MCF 10A (cell line): ENCODE results near the gene ERGIC1. TPM values are rescaled to one million over a fixed set of nuclear protein-coding genes. Genes with fewer than 3 reads are reported as not detected.

Source experiments
- BruUV-seq: library from RNA; stranded (reverse); fragments of 400-500 nt; replicated peaks from 2 replicates; lab custom pipeline; 2021; lab: Mats Ljungman, UMichigan
- CTCF ChIA-PET: fragments of 300-600 bp; sonication (Branson Sonifier 250); formaldehyde crosslinking; extraction: SDS; loops from one replicate; lab custom pipeline; 2021; ENCODE audit warnings: antibody characterized with exemption, inconsistent platforms; lab: Yijun Ruan, JAX
- POLR2A ChIA-PET: fragments of 300-600, 350-650 bp; sonication (Branson Sonifier 250); formaldehyde crosslinking; extraction: SDS; loops from one replicate; lab custom pipeline; 2020; ENCODE audit warnings: antibody characterized with exemption, inconsistent platforms; lab: Yijun Ruan, JAX
- DNase-seq: peaks from one replicate; pipeline ENCODE4 v3.0.0-alpha.2; 2018; ENCODE audit not compliant: unreplicated experiment
- H3K27ac Mint-ChIP-seq: one replicate; pipeline ENCODE4 v1.8.0; 2022; ENCODE audit warnings: mild to moderate bottlenecking, low read depth, mixed read lengths; ENCODE audit not compliant: unreplicated experiment
- H3K27me3 Mint-ChIP-seq: one replicate; pipeline ENCODE4 v1.8.0; 2022; ENCODE audit warnings: mixed read lengths; ENCODE audit not compliant: insufficient read depth, unreplicated experiment
- H3K36me3 Mint-ChIP-seq: one replicate; pipeline ENCODE4 v1.8.0; 2022; ENCODE audit warnings: mild to moderate bottlenecking, moderate library complexity, mixed read lengths; ENCODE audit not compliant: insufficient read depth, unreplicated experiment
- H3K4me1 Mint-ChIP-seq: one replicate; pipeline ENCODE4 v1.8.0; 2022; ENCODE audit warnings: mixed read lengths; ENCODE audit not compliant: insufficient read depth, unreplicated experiment
- H3K4me3 Mint-ChIP-seq: one replicate; pipeline ENCODE4 v1.8.0; 2022; ENCODE audit warnings: mild to moderate bottlenecking, moderate library complexity, mixed read lengths; ENCODE audit not compliant: unreplicated experiment
- H3K9me3 Mint-ChIP-seq: one replicate; pipeline ENCODE4 v1.8.0; 2022; ENCODE audit warnings: mixed read lengths; ENCODE audit not compliant: unreplicated experiment
- CTCF ChIP-seq: fragments of 200-600 bp; IDR thresholded peaks from one replicate; pipeline ENCODE4 v1.8.0; 2022; ENCODE audit warnings: antibody characterized with exemption, mild to moderate bottlenecking; ENCODE audit not compliant: unreplicated experiment
- intact Hi-C: fragments of 100-400 bp; cut with micrococcal nuclease; formaldehyde crosslinking; loops from 2 replicates; pipeline ENCODE4 v1.14.1; 2022
- total RNA-seq: library from RNA; stranded (reverse); gene quantifications from 2 replicates; pipeline ENCODE4 v1.2.3, GENCODE V29; 2022

ERGIC1 gene
- total RNA-seq, 1 experiment from 2014 or later: 257 TPM

DNA sequence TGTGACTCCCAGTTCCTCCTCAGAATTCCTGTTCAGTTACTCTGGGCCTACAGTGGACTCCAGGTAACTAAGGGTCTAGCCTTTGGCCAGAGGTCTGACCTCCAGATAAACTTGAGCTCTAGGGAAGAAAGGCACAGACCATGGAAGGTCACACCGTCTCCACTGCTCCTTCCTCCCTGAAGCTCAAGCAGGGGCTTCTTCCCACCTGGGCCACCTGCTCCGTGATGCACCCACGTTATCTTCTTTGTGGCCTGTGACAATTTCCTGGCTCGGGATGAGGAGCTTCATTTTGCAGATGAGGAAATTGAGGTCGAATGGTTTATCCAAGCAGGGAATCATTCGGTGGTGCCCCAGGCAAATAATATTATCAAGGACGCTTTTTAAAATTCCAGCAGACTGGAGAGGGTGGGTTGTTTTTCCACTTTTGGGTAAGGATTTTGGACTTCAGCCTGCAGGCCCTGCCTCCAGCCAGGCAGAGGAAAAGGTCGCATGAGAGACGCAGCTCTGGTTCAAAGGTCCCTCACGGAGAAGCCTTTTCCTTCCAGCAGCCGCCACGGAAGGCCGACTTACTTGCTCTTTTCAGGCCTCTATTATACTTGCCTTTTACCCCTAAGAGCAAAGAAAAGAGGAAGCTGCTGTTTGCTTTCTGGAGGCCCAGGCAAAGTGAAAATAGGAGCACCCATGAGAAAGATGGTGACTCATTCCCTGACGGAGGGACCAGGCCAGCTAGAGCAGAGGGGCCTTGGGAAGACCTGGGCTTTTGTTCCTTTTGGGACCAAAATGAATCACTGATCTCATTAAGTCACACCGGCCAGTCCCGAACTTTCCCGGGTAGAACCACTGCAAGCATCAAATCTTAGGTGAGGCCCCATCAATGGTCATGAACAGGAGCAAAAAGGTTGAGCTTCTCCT, 40.2 kb upstream of the ERGIC1 start:
- TF ChIP-seq CTCF: no peak
- no TSS peak for BruUV-seq
- peak; percentile 59 for DNase-seq
- intact Hi-C loops: no loop called here
- Mint-ChIP-seq H3K9me3 (no peaks in the 10 kb centered on the region), H3K4me3 (no peak overlapping the region), H3K36me3 (no peaks in the 10 kb centered on the region), H3K27ac (peak overlapping the region; percentile 79), H3K4me1 (peaks cover 37% of the 10 kb centered on the region), H3K27me3 (no peaks in the 10 kb centered on the region)
- CTCF ChIA-PET: interaction anchor here (1.2 to 4.5 kb wide), 3 partner anchors 10 to 17 kb away, joined by 3 to 16 read pairs (median 3); no protein-coding TSS in a partner anchor
- POLR2A ChIA-PET: interaction anchor here (2.9 to 38.7 kb wide), 2 partner anchors 19 to 76 kb away, joined by 9 to 1263 read pairs; partner anchors contain the start of gene DUSP1

DNA sequence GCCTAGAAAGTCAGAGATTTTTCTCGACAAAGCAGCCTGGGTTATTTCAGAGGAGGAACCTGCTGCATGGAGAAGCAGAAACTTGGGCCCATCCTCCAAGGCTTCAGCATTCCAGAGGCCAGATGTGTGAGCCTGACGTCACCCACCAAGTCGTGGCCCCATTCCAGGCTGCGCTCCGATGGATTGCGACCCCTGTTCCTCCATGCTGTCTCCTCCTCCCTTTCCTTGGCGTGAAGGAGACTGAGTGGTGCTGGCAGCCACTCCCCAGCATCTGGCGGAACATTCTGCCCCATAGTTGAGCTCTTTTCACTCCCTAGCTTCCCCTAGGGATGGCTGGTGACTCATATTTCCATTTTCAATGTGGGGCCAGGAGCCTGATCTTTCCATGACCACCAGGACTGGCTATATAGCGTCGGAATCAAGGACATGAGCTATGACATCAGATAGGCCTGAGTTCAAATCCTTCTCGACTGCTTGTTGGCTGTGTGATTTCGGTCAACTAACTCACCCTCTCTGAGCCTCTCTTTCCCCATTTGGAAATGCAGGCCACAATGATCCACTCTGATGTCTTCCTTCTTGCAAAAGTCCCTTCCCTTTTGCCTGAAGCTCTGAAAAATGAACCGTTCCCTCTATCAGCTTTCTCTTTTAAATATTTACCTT, 38.6 kb upstream of the ERGIC1 start:
- Mint-ChIP-seq H3K4me1 (peaks cover 50% of the 10 kb centered on the region), H3K9me3 (no peaks in the 10 kb centered on the region), H3K27me3 (no peaks in the 10 kb centered on the region), H3K4me3 (peak overlapping the region; percentile 21), H3K36me3 (peaks cover 6% of the 10 kb centered on the region), H3K27ac (peak overlapping the region; percentile 79)
- CTCF ChIA-PET: interaction anchor here (0.6 to 4.5 kb wide), 5 partner anchors 11 to 98 kb away, joined by 3 to 16 read pairs (median 3); no protein-coding TSS in a partner anchor
- peak; percentile 96 for DNase-seq
- BruUV-seq: no TSS peak
- POLR2A ChIA-PET: interaction anchor here (0.7 to 38.7 kb wide), 8 partner anchors 12 to 109 kb away, joined by 3 to 1263 read pairs (median 6); partner anchors contain the start of gene DUSP1
- intact Hi-C loops: no loop called here
- TF ChIP-seq CTCF: no peak

DNA sequence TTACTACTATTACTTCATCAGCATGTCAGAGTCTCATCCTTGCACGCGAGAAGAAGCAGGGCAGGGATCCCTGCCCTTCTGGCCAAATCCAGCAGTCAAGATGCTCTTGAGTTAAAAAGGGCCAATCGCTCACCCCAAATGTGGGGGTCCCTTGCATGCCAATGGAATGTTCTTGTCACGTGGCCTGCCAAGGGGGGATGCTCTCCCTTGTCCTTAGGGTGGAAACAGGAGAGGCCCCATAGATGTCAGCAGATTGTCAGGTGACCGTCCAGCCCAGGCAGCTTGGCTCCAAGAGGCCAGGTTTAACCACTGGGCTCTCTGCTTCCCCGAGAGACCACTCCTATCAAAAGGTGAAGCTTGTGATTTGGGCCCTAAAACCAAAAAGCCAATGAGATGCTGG, 37.7 kb upstream of the ERGIC1 start:
- no peak for DNase-seq
- H3K4me1 Mint-ChIP-seq: peaks cover 59% of the 10 kb centered on the region
- H3K36me3 Mint-ChIP-seq: peaks cover 6% of the 10 kb centered on the region
- no peaks in the 10 kb centered on the region for H3K9me3 Mint-ChIP-seq
- no peak for TF ChIP-seq CTCF
- no TSS peak for BruUV-seq
- ChIA-PET POLR2A (interaction anchor here (1.6 to 38.7 kb wide), 3 partner anchors 11 to 74 kb away, joined by 9 to 1263 read pairs (median 10); partner anchors contain the start of gene DUSP1), CTCF (interaction anchor here (0.7 to 4.5 kb wide), 3 partner anchors 12 to 24 kb away, joined by 3 to 16 read pairs (median 3); no protein-coding TSS in a partner anchor)
- H3K4me3 Mint-ChIP-seq: no peak overlapping the region
- H3K27me3 Mint-ChIP-seq: no peaks in the 10 kb centered on the region
- peak overlapping the region; percentile 89 for H3K27ac Mint-ChIP-seq
- intact Hi-C loops: no loop called here
